Endodermal cell (in vitro differentiated cells): ENCODE results near the gene SPAG16. TPM values are rescaled to one million over a fixed set of nuclear protein-coding genes. Genes with fewer than 3 reads are reported as not detected.

Experiments
- DNase-seq: peaks from one replicate; pipeline ENCODE4 v3.0.0-alpha.2; 2017
- H3K27ac ChIP-seq: 2 replicates; pipeline ENCODE4 v1.5.1; 2013; ENCODE audit warnings: mild to moderate bottlenecking, low read depth, low read length, moderate library complexity
- H3K27me3 ChIP-seq: 2 replicates; pipeline ENCODE4 v1.6.1; 2013; ENCODE audit warnings: mild to moderate bottlenecking, low read length, moderate library complexity; ENCODE audit not compliant: insufficient read depth, control insufficient read depth, poor library complexity, severe bottlenecking
- H3K36me3 ChIP-seq: 2 replicates; pipeline ENCODE4 v1.7.0; 2013; ENCODE audit warnings: mild to moderate bottlenecking, low read length, moderate library complexity; ENCODE audit not compliant: control insufficient read depth, insufficient read depth
- H3K4me1 ChIP-seq: one replicate; pipeline ENCODE4 v1.7.0; 2013; ENCODE audit warnings: low read length; ENCODE audit not compliant: control insufficient read depth, insufficient read depth
- H3K4me3 ChIP-seq: 2 replicates; pipeline ENCODE4 v1.5.1; 2013; ENCODE audit warnings: mild to moderate bottlenecking, low read length, moderate library complexity
- H3K9ac ChIP-seq: 2 replicates; pipeline ENCODE4 v1.6.1; 2013; ENCODE audit warnings: mild to moderate bottlenecking, low read length, moderate library complexity; ENCODE audit not compliant: poor library complexity, severe bottlenecking; ENCODE audit errors: extremely low read depth
- H3K9me3 ChIP-seq: 2 replicates; pipeline ENCODE4 v1.6.1; 2013; ENCODE audit warnings: mild to moderate bottlenecking, low read length, moderate library complexity; ENCODE audit not compliant: control insufficient read depth
- H3K27ac Mint-ChIP-seq: 2 replicates; pipeline ENCODE4 v1.8.0; 2020; ENCODE audit warnings: mixed read lengths
- H3K27me3 Mint-ChIP-seq: 2 replicates; pipeline ENCODE4 v1.8.0; 2021; ENCODE audit warnings: mild to moderate bottlenecking, mixed read lengths; ENCODE audit not compliant: insufficient read depth
- H3K36me3 Mint-ChIP-seq: 2 replicates; pipeline ENCODE4 v1.8.0; 2020; ENCODE audit warnings: low read depth, mixed read lengths
- H3K4me1 Mint-ChIP-seq: 2 replicates; pipeline ENCODE4 v1.8.0; 2020; ENCODE audit warnings: mixed read lengths
- H3K4me3 Mint-ChIP-seq: 2 replicates; pipeline ENCODE4 v1.8.0; 2020; ENCODE audit warnings: mild to moderate bottlenecking, moderate library complexity, mixed read lengths
- H3K9me3 Mint-ChIP-seq: 2 replicates; pipeline ENCODE4 v1.8.0; 2020; ENCODE audit warnings: mild to moderate bottlenecking, mixed read lengths
- CTCF ChIP-seq: fragments of 200-600 bp; sonication (generic); conservative IDR thresholded peaks from 2 replicates; pipeline ENCODE4 v1.5.0; 2021; ENCODE audit warnings: antibody characterized with exemption, mild to moderate bottlenecking
- WGBS, 2 experiments: methylation state at CpG; one replicate each; pipeline versions ENCODE4 v1.1.5 to v1.1.7; 2013; ENCODE audit warnings: missing lambda C conversion rate in 2 of 2, mixed read lengths in 1 of 2; ENCODE audit not compliant: insufficient coverage in 1 of 2, insufficient read length in 1 of 2; 5-methylcytosine and 5-hydroxymethylcytosine counted together
- total RNA-seq, 2 donors: library from RNA; stranded (reverse); fragmentation: NEBNext Ultra II Directional in 1 of 2; extraction: Animal tissue kit (Norgen Biotek cat#: 25700) in 1 of 2; gene quantifications; 2 replicates in 1 of 2; 3 replicates in 1 of 2; pipeline ENCODE4 v1.2.1, GENCODE V29; 2021

The SPAG16 gene
- total RNA-seq, 2 donors from 2014 or later = 27.8 to 38.2 TPM

GRCh38 chr2:214180686-214181085 is 896.4 kb downstream of the SPAG16 start:
- H3K9ac ChIP-seq = no peak overlapping the region
- H3K9me3 Mint-ChIP-seq = no peaks in the 10 kb centered on the region
- H3K4me3 Mint-ChIP-seq = no peak overlapping the region
- no peaks in the 10 kb centered on the region for H3K36me3 ChIP-seq
- no peak overlapping the region for H3K27ac Mint-ChIP-seq
- no peak for TF ChIP-seq CTCF
- no peaks in the 10 kb centered on the region for H3K4me1 Mint-ChIP-seq
- no peak for DNase-seq
- H3K27ac ChIP-seq = no peak overlapping the region
- no peaks in the 10 kb centered on the region for H3K4me1 ChIP-seq
- WGBS, 2 experiments = 63% methylated on average over 2 of the region's 3 CpGs; no CpG with 5 or more reads in 1 of the 2 experiments
- H3K9me3 ChIP-seq = no peaks in the 10 kb centered on the region
- no peaks in the 10 kb centered on the region for H3K27me3 ChIP-seq
- H3K27me3 Mint-ChIP-seq = no peaks in the 10 kb centered on the region
- H3K36me3 Mint-ChIP-seq = no peaks in the 10 kb centered on the region
- H3K4me3 ChIP-seq = no peak overlapping the region

GRCh38 chr2:214184461-214184860 is 900.2 kb downstream of the SPAG16 start:
- Mint-ChIP-seq H3K27ac (no peak overlapping the region), H3K4me3 (no peak overlapping the region), H3K4me1 (no peaks in the 10 kb centered on the region), H3K9me3 (no peaks in the 10 kb centered on the region), H3K27me3 (no peaks in the 10 kb centered on the region), H3K36me3 (no peaks in the 10 kb centered on the region)
- Histone ChIP-seq H3K27me3 (no peaks in the 10 kb centered on the region), H3K36me3 (no peaks in the 10 kb centered on the region), H3K4me1 (no peaks in the 10 kb centered on the region), H3K9ac (no peak overlapping the region), H3K4me3 (no peak overlapping the region), H3K27ac (no peak overlapping the region), H3K9me3 (no peaks in the 10 kb centered on the region)
- TF ChIP-seq CTCF = no peak
- no peak for DNase-seq
- 91 to 100% methylated on average over 1 to 2 of the region's 2 CpGs for WGBS, 2 experiments

- Histone ChIP-seq H3K27me3 (no peaks in the 10 kb centered on the region), H3K4me1 (no peaks in the 10 kb centered on the region), H3K36me3 (no peaks in the 10 kb centered on the region), H3K4me3 (no peak overlapping the region), H3K27ac (no peak overlapping the region), H3K9me3 (no peaks in the 10 kb centered on the region), H3K9ac (no peak overlapping the region)
- Mint-ChIP-seq H3K27ac (no peak overlapping the region), H3K4me3 (no peak overlapping the region), H3K36me3 (no peaks in the 10 kb centered on the region), H3K9me3 (no peaks in the 10 kb centered on the region), H3K4me1 (no peaks in the 10 kb centered on the region), H3K27me3 (no peaks in the 10 kb centered on the region)
- TF ChIP-seq CTCF = no peak
- DNase-seq = no peak
- 100% methylated on average over 1 of the region's 2 CpGs; no CpG with 5 or more reads in 1 of the 2 experiments for WGBS, 2 experiments
Observed at GRCh38 chr2:214185546-214185945, 901.3 kb downstream of the SPAG16 start.
